Measurements from ENCODE around the gene CMSS1. TPM values are rescaled to one million over a fixed set of nuclear protein-coding genes. Genes with fewer than 3 reads are reported as not detected.

CMSS1 gene
- polyA plus RNA-seq, 1 of the 3 experiments (the other 2 are of a cell fraction), result 9.1 TPM

DNA sequence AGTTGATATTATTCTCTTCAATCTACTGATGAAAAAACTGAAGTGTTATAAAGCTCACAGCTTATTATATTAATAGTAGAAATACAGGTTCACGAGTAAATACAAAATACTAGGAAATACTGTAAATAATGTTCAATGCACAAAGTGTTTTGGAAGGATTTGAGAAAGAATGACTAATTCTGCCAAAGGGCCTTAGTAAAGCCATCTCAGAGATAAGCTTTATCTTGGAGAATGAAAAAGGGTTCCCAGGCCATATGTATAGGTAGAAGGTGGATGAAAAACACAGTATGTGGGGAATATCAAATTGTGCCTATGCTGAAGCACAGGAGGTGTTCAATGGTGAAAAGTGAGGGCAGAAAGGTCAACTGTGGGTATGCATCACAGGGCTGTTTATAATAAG, 123.5 kb downstream of the CMSS1 start:
- Histone ChIP-seq H3K9me3 (no peaks in the 10 kb centered on the region), H3K79me2 (ENCODE audit: insufficient read depth) (no peaks in the 10 kb centered on the region), H3K4me3 (ENCODE audit: low read depth in 2 of 2, low read length in 1 of 2) (no peak overlapping the region), H4K20me1 (ENCODE audit: insufficient read depth) (no peaks in the 10 kb centered on the region), H3K27me3 (ENCODE audit: insufficient read depth) (no peaks in the 10 kb centered on the region), H2AFZ (ENCODE audit: low read depth) (no peak overlapping the region), H3K9ac (no peak overlapping the region), H3K4me1 (ENCODE audit: control insufficient read depth in 1 of 2, insufficient read depth in 2 of 2, low read depth in 1 of 2, low read length in 1 of 2) (peaks cover 15 to 18% of the 10 kb centered on the region in 2 experiments; a peak in 3 of 4 replicates), H3K4me2 (no peak overlapping the region), H3K27ac (ENCODE audit: low read depth in 2 of 2, low read length in 1 of 2) (no peak overlapping the region), H3F3A (replicated peaks; ENCODE audit: insufficient read depth) (no peaks in the 10 kb centered on the region), H3K9me2 (no peaks in the 10 kb centered on the region), H3K36me3 (replicated peaks in 1 of 2; ENCODE audit: control insufficient read depth in 1 of 2, insufficient read depth in 2 of 2, low read length in 1 of 2) (no peaks in the 10 kb centered on the region)
- TF ChIP-seq RXRA (IDR thresholded peaks at IDR 0.05; ENCODE audit: borderline replicate concordance, low read depth) (no peak), CTCF (IDR thresholded peaks at IDR 0.05) (no peak), TEAD4 (IDR thresholded peaks at IDR 0.05; ENCODE audit: borderline replicate concordance, insufficient read depth) (no peak), POLR2AphosphoS5 (IDR thresholded peaks at IDR 0.05; ENCODE audit: low read depth, low read length) (no peak), SIN3A (IDR thresholded peaks at IDR 0.05; ENCODE audit: borderline replicate concordance, low read depth, low read length) (no peak), EP300 (IDR thresholded peaks at IDR 0.05; ENCODE audit: borderline replicate concordance in 1 of 2, low read depth in 1 of 2, low read length in 1 of 2) (no peak), RCOR1 (IDR thresholded peaks at IDR 0.05; ENCODE audit: low read length) (no peak)
- TF ChIP-seq, protein P1, sequence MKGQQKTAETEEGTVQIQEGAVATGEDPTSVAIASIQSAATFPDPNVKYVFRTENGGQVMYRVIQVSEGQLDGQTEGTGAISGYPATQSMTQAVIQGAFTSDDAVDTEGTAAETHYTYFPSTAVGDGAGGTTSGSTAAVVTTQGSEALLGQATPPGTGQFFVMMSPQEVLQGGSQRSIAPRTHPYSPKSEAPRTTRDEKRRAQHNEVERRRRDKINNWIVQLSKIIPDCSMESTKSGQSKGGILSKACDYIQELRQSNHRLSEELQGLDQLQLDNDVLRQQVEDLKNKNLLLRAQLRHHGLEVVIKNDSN (IDR thresholded peaks at IDR 0.05; ENCODE audit: borderline replicate concordance, low read depth), result no peak
- TF ChIP-seq, protein P2, sequence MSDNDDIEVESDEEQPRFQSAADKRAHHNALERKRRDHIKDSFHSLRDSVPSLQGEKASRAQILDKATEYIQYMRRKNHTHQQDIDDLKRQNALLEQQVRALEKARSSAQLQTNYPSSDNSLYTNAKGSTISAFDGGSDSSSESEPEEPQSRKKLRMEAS (IDR thresholded peaks at IDR 0.05; ENCODE audit: low read depth), result no peak
- TF ChIP-seq, protein P3, sequence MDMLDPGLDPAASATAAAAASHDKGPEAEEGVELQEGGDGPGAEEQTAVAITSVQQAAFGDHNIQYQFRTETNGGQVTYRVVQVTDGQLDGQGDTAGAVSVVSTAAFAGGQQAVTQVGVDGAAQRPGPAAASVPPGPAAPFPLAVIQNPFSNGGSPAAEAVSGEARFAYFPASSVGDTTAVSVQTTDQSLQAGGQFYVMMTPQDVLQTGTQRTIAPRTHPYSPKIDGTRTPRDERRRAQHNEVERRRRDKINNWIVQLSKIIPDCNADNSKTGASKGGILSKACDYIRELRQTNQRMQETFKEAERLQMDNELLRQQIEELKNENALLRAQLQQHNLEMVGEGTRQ (IDR thresholded peaks at IDR 0.05; ENCODE audit: borderline replicate concordance, low read depth, low read length), result no peak
- CTCF ChIA-PET, result no interaction called here
- DNase-seq, result no peak
- WGBS (ENCODE audit: low lambda C conversion rate), result 92% methylated on average over 1 of the region's 1 CpG
- POLR2A ChIA-PET, result no interaction called here

DNA sequence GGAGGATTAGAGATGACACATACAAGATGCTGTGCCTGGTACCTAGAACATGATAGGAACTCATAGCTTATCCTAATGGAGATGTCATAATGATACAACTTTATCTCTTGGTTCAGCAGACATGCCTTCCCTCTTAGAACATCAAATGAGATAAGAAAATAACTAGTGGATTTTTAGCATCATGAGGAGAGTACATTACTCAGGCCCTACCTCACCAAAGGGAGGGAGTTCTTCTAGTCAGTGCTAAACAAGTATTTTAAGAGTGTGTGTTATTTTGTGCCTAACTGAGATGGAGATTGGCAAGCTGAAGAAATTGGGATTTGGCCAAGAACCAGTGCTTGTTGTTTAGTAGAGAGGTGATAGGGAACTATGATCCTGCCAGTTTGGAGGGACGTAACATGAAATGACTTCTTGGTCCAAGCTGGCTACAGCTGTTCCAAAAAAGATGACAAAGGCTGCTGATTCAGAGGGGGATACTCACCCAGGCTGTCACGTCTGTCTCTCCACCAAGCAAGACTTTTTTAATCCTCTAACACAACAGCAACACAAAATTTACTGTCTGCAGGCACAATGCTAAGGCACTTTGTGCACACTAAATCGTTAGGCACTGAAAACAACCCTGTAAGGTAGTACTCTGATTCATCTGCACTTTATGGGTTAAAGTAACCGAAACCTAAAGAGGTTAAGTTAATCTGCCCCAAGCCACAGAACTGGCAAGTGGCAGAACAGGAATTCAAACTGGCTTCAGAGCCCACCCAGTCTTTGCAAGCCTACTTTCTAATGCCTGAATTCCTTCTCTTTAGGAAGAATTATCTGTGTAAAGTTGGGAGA, 126.5 kb downstream of the CMSS1 start:
- Histone ChIP-seq H3K4me1 (ENCODE audit: control insufficient read depth in 1 of 2, insufficient read depth in 2 of 2, low read depth in 1 of 2, low read length in 1 of 2) (peaks cover 3% of the 10 kb centered on the region in 2 experiments; a peak in 3 of 4 replicates), H4K20me1 (ENCODE audit: insufficient read depth) (no peaks in the 10 kb centered on the region), H2AFZ (ENCODE audit: low read depth) (no peak overlapping the region), H3K79me2 (ENCODE audit: insufficient read depth) (no peaks in the 10 kb centered on the region), H3K4me2 (no peak overlapping the region), H3K36me3 (replicated peaks in 1 of 2; ENCODE audit: control insufficient read depth in 1 of 2, insufficient read depth in 2 of 2, low read length in 1 of 2) (no peaks in the 10 kb centered on the region), H3F3A (replicated peaks; ENCODE audit: insufficient read depth) (no peaks in the 10 kb centered on the region), H3K9ac (no peak overlapping the region), H3K9me3 (no peaks in the 10 kb centered on the region), H3K4me3 (ENCODE audit: low read depth in 2 of 2, low read length in 1 of 2) (no peak overlapping the region), H3K9me2 (no peaks in the 10 kb centered on the region), H3K27ac (ENCODE audit: low read depth in 2 of 2, low read length in 1 of 2) (no peak overlapping the region), H3K27me3 (ENCODE audit: insufficient read depth) (no peaks in the 10 kb centered on the region)
- TF ChIP-seq, protein P3 (IDR thresholded peaks at IDR 0.05; ENCODE audit: borderline replicate concordance, low read depth, low read length), result no peak
- no peak for TF ChIP-seq NRF1 (IDR thresholded peaks at IDR 0.05; ENCODE audit: low read depth, low read length)
- TF ChIP-seq, protein P4, sequence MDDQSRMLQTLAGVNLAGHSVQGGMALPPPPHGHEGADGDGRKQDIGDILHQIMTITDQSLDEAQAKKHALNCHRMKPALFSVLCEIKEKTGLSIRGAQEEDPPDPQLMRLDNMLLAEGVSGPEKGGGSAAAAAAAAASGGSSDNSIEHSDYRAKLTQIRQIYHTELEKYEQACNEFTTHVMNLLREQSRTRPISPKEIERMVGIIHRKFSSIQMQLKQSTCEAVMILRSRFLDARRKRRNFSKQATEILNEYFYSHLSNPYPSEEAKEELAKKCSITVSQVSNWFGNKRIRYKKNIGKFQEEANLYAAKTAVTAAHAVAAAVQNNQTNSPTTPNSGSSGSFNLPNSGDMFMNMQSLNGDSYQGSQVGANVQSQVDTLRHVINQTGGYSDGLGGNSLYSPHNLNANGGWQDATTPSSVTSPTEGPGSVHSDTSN (IDR thresholded peaks at IDR 0.05), result no peak
- no peak for TF ChIP-seq TCF12 (IDR thresholded peaks at IDR 0.05)
- no peak for TF ChIP-seq EP300 (IDR thresholded peaks at IDR 0.05; ENCODE audit: borderline replicate concordance in 1 of 2, low read depth in 1 of 2, low read length in 1 of 2)
- CTCF ChIA-PET, result no interaction called here
- 86% methylated on average over 4 of the region's 4 CpGs for WGBS (ENCODE audit: low lambda C conversion rate)
- DNase-seq, result no peak
- POLR2A ChIA-PET, result no interaction called here

All from SK-N-SH (cell line).